Cardiac fibroblast (primary cell): Measurements from ENCODE around the gene TLE7.
A peak's percentile ranks its signal among the peaks of the same experiment; 100 is the strongest.

ENCODE experiments used
- DNase-seq, 2 donors: peaks; one replicate each; pipeline versions ENCODE4 v3.0.0 to v3.0.0-alpha.2; 2010; ENCODE audit warnings: low read depth in 2 of 2
- H3K4me3 ChIP-seq, 2 donors: replicated peaks in 1 of 2; 1 replicate in 1 of 2; 2 replicates in 1 of 2; pipeline ENCODE4 v1.5.1; 2011; ENCODE audit warnings: low read depth in 2 of 2, low read length in 2 of 2, mild to moderate bottlenecking in 2 of 2, moderate library complexity in 1 of 2
- CTCF ChIP-seq: IDR thresholded peaks from one replicate; pipeline ENCODE4 v1.5.1; 2011; ENCODE audit warnings: low read depth, mild to moderate bottlenecking, low read length, inconsistent platforms

The TLE7 gene

GRCh38 chr16:71442051-71442440 is at the start of gene TLE7:
Gene TLE7 (minus strand): TSS chr16:71442054. CDS start chr16:71433324, 8,730 bp downstream.
- TF ChIP-seq CTCF, result no peak
- no peak for DNase-seq
- no peak within 1 kb of the TSS for H3K4me3 ChIP-seq

- H3K4me3 ChIP-seq, result no peak overlapping the region
- DNase-seq, result no peak
- TF ChIP-seq CTCF, result no peak
Measured at GRCh38 chr16:71491054-71491453, 49.2 kb upstream of the TLE7 start.

- TF ChIP-seq CTCF, result no peak
- DNase-seq, result no peak
- no peak overlapping the region for H3K4me3 ChIP-seq
Measured at GRCh38 chr16:71490361-71490760, 48.5 kb upstream of the TLE7 start.

GRCh38 chr16:71489122-71489521 is 47.3 kb upstream of the TLE7 start, which contains the start of gene ZNF19:
Gene ZNF19 (minus strand): TSS chr16:71489324. CDS start chr16:71482114, 7,210 bp downstream.
- no peak for DNase-seq
- no peak within 1 kb of the TSS for H3K4me3 ChIP-seq
- no peak for TF ChIP-seq CTCF

GRCh38 chr16:71484006-71484893 is 42.4 kb upstream of the TLE7 start:
- peak overlapping the region; percentile 91 to 94 for H3K4me3 ChIP-seq
- peak; percentile 96 to 97 for DNase-seq
- no peak for TF ChIP-seq CTCF

GRCh38 chr16:71482569-71482968 is 40.7 kb upstream of the TLE7 start:
- no peak for DNase-seq
- no peak for TF ChIP-seq CTCF
- no peak overlapping the region for H3K4me3 ChIP-seq
